ENCODE results near the gene SFXN4. TPM values are rescaled to one million over a fixed set of nuclear protein-coding genes. Genes with fewer than 3 reads are reported as not detected.

Gene SFXN4
- 8.4 and 8.6 TPM in 2 replicates for total RNA-seq

GRCh38 chr10:119165171-119166117, at the start of gene SFXN4:
SFXN4 (minus strand) TSS chr10:119165714; CDS start chr10:119165647, 67 bp downstream.

GRCh38 chr10:119207366-119207666, 41.8 kb upstream of the SFXN4 start, which contains the start of gene GRK5:
GRK5 (plus strand) TSS chr10:119207571; CDS start chr10:119207918, 347 bp downstream.

GRCh38 chr10:119178372-119179119, 13.0 kb upstream of the SFXN4 start, which contains the start of gene PRDX3:
PRDX3 (minus strand) TSS chr10:119178812; CDS start chr10:119178790, 22 bp downstream.

GRCh38 chr10:119103903-119104653, 61.4 kb downstream of the SFXN4 start, which contains the start of gene DENND10:
DENND10 (plus strand) TSS chr10:119104113; CDS start chr10:119104143, 30 bp downstream.

Small RNA genes lying within 50 kb of the gene (small RNA-seq; reads per million reads assigned to genes)
- not detected for gene AL355598.1
- not detected for gene RN7SL749P

Other genes with a start within 250 kb of the SFXN4 start
- gene NANOS1, start 136.0 kb downstream of the SFXN4 start, total RNA-seq: 0.61 and 1.5 TPM in 2 replicates
- gene EIF3A, start 84.9 kb downstream of the SFXN4 start, total RNA-seq: 118 and 133 TPM in 2 replicates
- 109 and 116 TPM in 2 replicates for gene DENND10, start 61.6 kb downstream of the SFXN4 start, total RNA-seq
- 139 and 146 TPM in 2 replicates for gene PRDX3, start 13.1 kb upstream of the SFXN4 start, total RNA-seq
- 12.5 and 17.0 TPM in 2 replicates for gene GRK5, start 41.9 kb upstream of the SFXN4 start, total RNA-seq